AG10803 (cell line): ENCODE results near the gene CCDC200.
"Not testable (repeated sequence)": the region's sequence is repeated elsewhere in the genome, so short reads cannot be mapped to it uniquely, and the experiment has no call there.

Experiments
- DNase-seq: peaks from one replicate; pipeline ENCODE4 v3.0.0; 2010; ENCODE audit warnings: low read depth
- H3K4me3 ChIP-seq: 2 replicates; pipeline ENCODE4 v1.5.1; 2011; ENCODE audit warnings: mild to moderate bottlenecking, low read length, control low read depth
- CTCF ChIP-seq: conservative IDR thresholded peaks from 2 replicates; pipeline ENCODE4 v1.5.1; 2011; ENCODE audit warnings: mild to moderate bottlenecking, low read length, control low read depth, inconsistent platforms

The CCDC200 gene

DNA sequence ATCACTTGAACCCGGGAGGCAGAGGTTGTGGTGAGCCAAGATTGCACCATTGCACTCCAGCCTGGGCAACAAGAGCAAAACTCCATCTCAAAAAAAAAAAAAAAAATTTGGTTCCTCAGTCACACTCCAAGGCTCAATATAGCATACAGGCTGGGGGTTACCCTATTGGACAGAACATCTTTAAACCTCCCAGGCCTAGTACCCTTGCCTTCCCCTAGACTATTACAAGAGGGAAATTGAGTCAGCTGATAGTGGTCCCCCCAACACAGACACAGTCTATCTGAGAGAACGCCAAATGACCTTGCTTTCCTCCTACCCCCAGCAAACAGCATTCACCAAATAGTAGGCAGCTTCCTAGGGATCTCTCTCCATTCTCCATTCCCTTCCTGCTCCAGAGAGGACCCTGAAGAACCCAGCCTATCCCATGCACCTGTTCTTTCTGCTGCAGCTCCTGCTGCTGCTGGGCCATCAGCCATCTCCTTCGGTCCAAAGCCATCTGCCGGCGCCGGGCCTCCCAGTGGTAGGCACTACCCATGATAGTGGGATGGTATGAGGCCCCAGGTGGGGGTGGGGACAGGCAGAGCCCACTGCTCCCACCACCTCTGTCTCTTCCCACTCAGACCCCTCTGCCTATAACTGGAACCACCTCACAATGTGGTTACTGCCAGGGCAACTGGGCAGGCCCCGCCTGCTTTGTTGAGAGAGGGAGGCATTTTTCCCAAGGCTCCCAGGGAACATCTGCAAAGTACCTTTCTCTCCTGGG is at the start of gene CCDC200:
Gene CCDC200, minus strand, starts transcription at position 604 of the 763 bp plus-strand sequence. Its CDS starts 69 bp downstream, at position 535.
- not testable (repeated sequence) for H3K4me3 ChIP-seq, DNase-seq

DNA sequence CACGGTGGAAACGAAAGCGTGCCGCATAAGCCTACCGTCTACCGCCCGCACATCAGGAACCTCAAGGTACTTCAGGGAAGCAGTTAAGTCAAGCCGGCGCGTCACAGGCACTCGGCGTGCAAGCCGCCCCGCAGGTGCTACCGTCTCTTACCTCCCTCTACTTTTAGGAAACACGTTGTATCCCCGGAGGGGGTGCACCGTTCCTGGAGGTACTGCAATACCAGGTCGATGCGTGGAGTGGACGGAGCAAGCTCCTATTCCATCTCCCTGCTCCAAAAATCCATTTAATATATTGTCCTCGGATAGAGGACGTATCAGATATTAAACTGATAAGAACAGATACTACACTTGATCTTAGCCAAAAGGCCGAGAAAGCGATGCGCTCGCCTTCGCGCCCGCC is 44.5 kb upstream of the CCDC200 start:
- not testable (repeated sequence) for DNase-seq, H3K4me3 ChIP-seq

DNA sequence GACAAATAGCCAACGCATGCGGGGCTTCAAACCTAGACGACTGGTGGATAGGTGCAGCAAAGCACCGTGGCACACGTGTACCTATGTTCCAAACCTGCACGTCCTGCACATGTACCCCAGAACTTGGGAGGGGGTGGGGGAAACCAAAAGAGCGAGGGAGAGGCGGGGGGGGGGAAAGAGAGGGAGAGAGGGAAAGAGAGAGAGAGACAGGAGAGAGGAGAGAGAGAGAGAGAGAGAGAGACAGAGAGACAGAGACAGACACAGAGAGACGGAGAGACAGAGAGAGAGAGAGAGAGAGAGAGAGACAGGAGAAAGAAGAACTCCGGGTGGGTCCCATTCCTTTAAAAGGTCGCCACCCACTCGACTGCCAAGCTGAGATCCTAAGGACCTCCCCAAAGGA is 44.1 kb upstream of the CCDC200 start:
- H3K4me3 ChIP-seq, DNase-seq: not testable (repeated sequence)

DNA sequence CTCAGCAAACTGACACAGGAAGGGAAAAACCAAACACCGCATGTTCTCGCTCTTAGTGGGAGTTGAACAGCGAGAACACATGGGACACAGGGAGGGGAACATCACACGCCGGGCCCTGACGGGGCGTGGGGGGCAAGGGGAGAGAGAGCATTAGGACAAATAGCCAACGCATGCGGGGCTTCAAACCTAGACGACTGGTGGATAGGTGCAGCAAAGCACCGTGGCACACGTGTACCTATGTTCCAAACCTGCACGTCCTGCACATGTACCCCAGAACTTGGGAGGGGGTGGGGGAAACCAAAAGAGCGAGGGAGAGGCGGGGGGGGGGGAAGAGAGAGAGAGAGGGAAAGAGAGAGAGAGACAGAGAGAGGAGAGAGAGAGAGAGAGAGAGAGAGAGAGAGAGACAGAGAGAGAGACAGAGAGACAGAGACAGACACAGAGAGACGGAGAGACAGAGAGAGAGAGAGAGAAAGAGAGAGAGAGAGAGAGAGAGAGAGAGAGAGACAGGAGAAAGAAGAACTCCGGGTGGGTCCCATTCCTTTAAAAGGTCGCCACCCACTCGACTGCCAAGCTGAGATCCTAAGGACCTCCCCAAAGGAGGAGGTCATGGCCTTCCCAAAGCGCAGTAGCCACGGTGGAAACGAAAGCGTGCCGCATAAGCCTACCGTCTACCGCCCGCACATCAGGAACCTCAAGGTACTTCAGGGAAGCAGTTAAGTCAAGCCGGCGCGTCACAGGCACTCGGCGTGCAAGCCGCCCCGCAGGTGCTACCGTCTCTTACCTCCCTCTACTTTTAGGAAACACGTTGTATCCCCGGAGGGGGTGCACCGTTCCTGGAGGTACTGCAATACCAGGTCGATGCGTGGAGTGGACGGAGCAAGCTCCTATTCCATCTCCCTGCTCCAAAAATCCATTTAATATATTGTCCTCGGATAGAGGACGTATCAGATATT is 42.4 kb upstream of the CCDC200 start:
- H3K4me3 ChIP-seq = not testable (repeated sequence)

DNA sequence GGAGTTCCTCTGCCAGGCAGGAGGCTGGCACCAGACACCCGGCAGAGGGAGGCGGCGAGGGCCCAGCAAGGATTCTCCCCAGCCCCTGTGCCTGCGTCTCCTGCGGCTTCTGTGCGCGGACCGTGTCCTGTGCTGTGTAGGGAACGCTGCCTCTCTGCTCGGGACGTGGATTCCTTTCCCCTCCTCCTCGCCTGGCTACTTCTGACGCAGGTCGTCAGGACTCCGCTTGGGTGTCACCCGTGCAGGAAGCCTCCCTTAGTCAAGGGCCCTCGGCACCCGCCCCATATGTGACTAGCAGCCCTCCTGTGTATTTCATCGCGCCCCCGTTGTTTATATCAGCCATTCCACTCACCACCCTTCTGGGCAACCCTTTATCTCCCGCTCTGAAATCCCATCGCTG is 18.0 kb upstream of the CCDC200 start:
- DNase-seq, H3K4me3 ChIP-seq: not testable (repeated sequence)

More for the DNA sequence above, 42.4 kb upstream of the CCDC200 start:
- DNase-seq = not testable (repeated sequence)

- DNase-seq, H3K4me3 ChIP-seq: not testable (repeated sequence)
These were observed 12.4 kb upstream of the CCDC200 start for GRCh38 chr17:43240596-43241352.

GRCh38 chr17:43239597-43239996 is 11.2 kb upstream of the CCDC200 start:
- not testable (repeated sequence) for DNase-seq, H3K4me3 ChIP-seq

GRCh38 chr17:43233877-43234276 is 5.5 kb upstream of the CCDC200 start, which contains the start of gene RNU2-1:
Gene RNU2-1 (minus strand): TSS chr17:43233977.
- not testable (repeated sequence) for H3K4me3 ChIP-seq, DNase-seq

DNA sequence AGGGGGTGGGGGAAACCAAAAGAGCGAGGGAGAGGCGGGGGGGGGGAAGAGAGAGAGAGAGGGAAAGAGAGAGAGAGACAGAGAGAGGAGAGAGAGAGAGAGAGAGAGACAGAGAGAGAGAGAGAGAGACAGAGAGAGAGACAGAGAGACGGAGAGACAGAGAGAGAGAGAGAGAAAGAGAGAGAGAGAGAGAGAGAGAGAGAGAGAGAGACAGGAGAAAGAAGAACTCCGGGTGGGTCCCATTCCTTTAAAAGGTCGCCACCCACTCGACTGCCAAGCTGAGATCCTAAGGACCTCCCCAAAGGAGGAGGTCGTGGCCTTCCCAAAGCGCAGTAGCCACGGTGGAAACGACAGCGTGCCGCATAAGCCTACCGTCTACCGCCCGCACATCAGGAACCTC is 4.8 kb upstream of the CCDC200 start:
- H3K4me3 ChIP-seq, DNase-seq: not testable (repeated sequence)

GRCh38 chr17:43232021-43232699 is 3.7 kb upstream of the CCDC200 start:
- DNase-seq = not testable (repeated sequence)
- peak overlapping the region; percentile 55 for H3K4me3 ChIP-seq

DNA sequence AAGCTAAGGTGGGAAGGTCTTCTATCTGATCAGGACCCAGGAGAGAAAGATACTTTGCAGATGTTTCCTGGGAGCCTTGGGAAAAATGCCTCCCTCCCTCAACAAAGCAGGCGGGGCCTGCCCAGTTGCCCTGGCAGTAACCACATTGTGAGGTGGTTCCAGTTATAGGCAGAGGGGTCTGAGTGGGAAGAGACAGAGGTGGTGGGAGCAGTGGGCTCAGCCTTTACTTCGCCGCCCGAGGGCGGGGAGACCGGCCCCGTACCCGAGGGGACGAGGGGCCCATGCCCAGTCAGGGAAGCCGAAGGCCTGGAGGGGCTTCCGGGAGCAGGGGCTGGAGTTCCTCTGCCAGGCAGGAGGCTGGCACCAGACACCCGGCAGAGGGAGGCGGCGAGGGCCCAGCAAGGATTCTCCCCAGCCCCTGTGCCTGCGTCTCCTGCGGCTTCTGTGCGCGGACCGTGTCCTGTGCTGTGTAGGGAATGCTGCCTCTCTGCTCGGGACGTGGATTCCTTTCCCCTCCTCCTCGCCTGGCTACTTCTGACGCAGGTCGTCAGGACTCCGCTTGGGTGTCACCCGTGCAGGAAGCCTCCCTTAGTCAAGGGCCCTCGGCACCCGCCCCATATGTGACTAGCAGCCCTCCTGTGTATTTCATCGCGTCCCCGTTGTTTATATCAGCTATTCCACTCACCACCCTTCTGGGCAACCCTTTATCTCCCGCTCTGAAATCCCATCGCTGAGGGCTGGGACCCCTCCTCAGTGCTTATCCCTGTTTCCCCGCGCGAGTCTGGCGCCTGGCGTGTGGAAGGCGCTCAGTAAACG is 3.0 kb upstream of the CCDC200 start:
- H3K4me3 ChIP-seq = peak overlapping the region; percentile 55
- not testable (repeated sequence) for DNase-seq

- H3K4me3 ChIP-seq = no peak overlapping the region
- no peak for TF ChIP-seq CTCF
- DNase-seq = no peak
These were observed 2.0 kb downstream of the CCDC200 start for GRCh38 chr17:43226393-43226792.
